Thyroid gland (tissue), 4 donors: ENCODE results near the gene ZFP37.
"Not testable (repeated sequence)": the region's sequence is repeated elsewhere in the genome, so short reads cannot be mapped to it uniquely, and the experiment has no call there.

Experiments
- POLR2A ChIP-seq, 2 donors: fragments of 450-650 bp; IDR thresholded peaks; one replicate each; pipeline ENCODE4 v1.6.1; 2017; ENCODE audit warnings: antibody characterized with exemption in 2 of 2, mild to moderate bottlenecking in 2 of 2, moderate library complexity in 1 of 2
- TF ChIP-seq, protein P1 (sequence below), 6 experiments: fragments of 200-600 bp in 3 of 6; fragments of 450-650 bp in 3 of 6; sonication (generic) in 3 of 6; IDR thresholded peaks; one replicate each; pipeline ENCODE4 v1.5.1; 2016 to 2019; ENCODE audit warnings: antibody characterized with exemption in 6 of 6, mild to moderate bottlenecking in 2 of 6, inconsistent platforms in 1 of 6, moderate library complexity in 1 of 6

- TF ChIP-seq, protein P1, sequence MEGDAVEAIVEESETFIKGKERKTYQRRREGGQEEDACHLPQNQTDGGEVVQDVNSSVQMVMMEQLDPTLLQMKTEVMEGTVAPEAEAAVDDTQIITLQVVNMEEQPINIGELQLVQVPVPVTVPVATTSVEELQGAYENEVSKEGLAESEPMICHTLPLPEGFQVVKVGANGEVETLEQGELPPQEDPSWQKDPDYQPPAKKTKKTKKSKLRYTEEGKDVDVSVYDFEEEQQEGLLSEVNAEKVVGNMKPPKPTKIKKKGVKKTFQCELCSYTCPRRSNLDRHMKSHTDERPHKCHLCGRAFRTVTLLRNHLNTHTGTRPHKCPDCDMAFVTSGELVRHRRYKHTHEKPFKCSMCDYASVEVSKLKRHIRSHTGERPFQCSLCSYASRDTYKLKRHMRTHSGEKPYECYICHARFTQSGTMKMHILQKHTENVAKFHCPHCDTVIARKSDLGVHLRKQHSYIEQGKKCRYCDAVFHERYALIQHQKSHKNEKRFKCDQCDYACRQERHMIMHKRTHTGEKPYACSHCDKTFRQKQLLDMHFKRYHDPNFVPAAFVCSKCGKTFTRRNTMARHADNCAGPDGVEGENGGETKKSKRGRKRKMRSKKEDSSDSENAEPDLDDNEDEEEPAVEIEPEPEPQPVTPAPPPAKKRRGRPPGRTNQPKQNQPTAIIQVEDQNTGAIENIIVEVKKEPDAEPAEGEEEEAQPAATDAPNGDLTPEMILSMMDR (IDR thresholded peaks at IDR 0.05), result not testable (repeated sequence)
- not testable (repeated sequence) for TF ChIP-seq POLR2A (IDR thresholded peaks at IDR 0.05)
Measured at GRCh38 chr9:113089143-113089505, 32.6 kb upstream of the ZFP37 start.
